GM12878 (cell line): ENCODE measurements around the gene MRPL27. TPM values are rescaled to one million over a fixed set of nuclear protein-coding genes. Genes with fewer than 3 reads are reported as not detected.

Experiments used
- ATAC-seq: fragments of 200-7000 bp; cut with Tn5 transposase; 3 replicates; pipeline ENCODE4 v1.9.1; 2020; ENCODE audit warnings: mild to moderate bottlenecking, moderate library complexity
- BruUV-seq: library from RNA; stranded (reverse); fragments of 400-500 nt; replicated peaks from 2 replicates; lab custom pipeline; 2021; lab: Mats Ljungman, UMichigan
- CTCF ChIA-PET: fragments of 300-600 bp; sonication (Branson Sonifier 250); formaldehyde crosslinking; extraction: SDS; loops from one replicate; lab custom pipeline; 2021; ENCODE audit warnings: inconsistent platforms; lab: Yijun Ruan, JAX
- POLR2A ChIA-PET: fragments of 350-600 bp; formaldehyde crosslinking; extraction: SDS; loops from one replicate; lab custom pipeline; 2021; ENCODE audit warnings: inconsistent platforms; lab: Charles Lee
- RAD21 ChIA-PET: fragments of 300-600 bp; sonication (Branson Sonifier 250); formaldehyde crosslinking; loops from one replicate; lab custom pipeline; 2023; ENCODE audit warnings: antibody characterized with exemption; ENCODE audit not compliant: unreplicated experiment; lab: Charles Lee
- SMC1A ChIA-PET: fragments of 300-600 bp; sonication (Branson Sonifier 250); formaldehyde crosslinking; loops from one replicate; lab custom pipeline; 2023; ENCODE audit not compliant: unreplicated experiment, uncharacterized antibody; lab: Charles Lee
- DNase-seq: peaks from one replicate; pipeline ENCODE4 v3.0.0-alpha.2; 2011; ENCODE audit warnings: low read depth, low spot score
- FAIRE-seq: peaks from 3 replicates; lab custom pipeline; 2011; peaks lifted over from hg19 to GRCh38; lab: Jason Lieb, UNC
- H2AFZ ChIP-seq: 2 replicates; pipeline ENCODE4 v1.6.0; 2011; ENCODE audit warnings: low read depth, low read length, control low read depth; ENCODE audit not compliant: control insufficient read depth
- H3K27ac ChIP-seq: 2 replicates; pipeline ENCODE4 v1.5.1; 2011; ENCODE audit warnings: control low read depth; ENCODE audit not compliant: control insufficient read depth, insufficient read depth
- H3K27me3 ChIP-seq, 2 experiments: replicated peaks in 1 of 2; 2 replicates each; pipeline versions ENCODE4 v1.6.0 to v1.6.1; 2011; ENCODE audit warnings: low read length in 1 of 2; ENCODE audit not compliant: control insufficient read depth in 2 of 2, insufficient read depth in 2 of 2
- H3K36me3 ChIP-seq, 2 experiments: 2 replicates each; pipeline ENCODE4 v1.5.1; 2011; ENCODE audit warnings: low read length in 1 of 2; ENCODE audit not compliant: control insufficient read depth in 2 of 2, insufficient read depth in 2 of 2
- H3K4me1 ChIP-seq: 2 replicates; pipeline ENCODE4 v1.6.1; 2011; ENCODE audit warnings: mild to moderate bottlenecking, low read length, moderate library complexity, mixed read lengths; ENCODE audit not compliant: control insufficient read depth, insufficient read depth
- H3K4me2 ChIP-seq: 2 replicates; pipeline ENCODE4 v1.6.0; 2011; ENCODE audit warnings: control low read depth; ENCODE audit not compliant: control insufficient read depth, insufficient read depth
- H3K4me3 ChIP-seq: fragments of 200-600 bp; sonication (generic); 2 replicates; pipeline ENCODE4 v1.5.1; 2016
- H3K79me2 ChIP-seq: 2 replicates; pipeline ENCODE4 v1.6.0; 2011; ENCODE audit warnings: low read length; ENCODE audit not compliant: control insufficient read depth, insufficient read depth
- H3K9ac ChIP-seq: 2 replicates; pipeline ENCODE4 v1.8.0; 2011; ENCODE audit warnings: low read length, control low read depth, mixed read lengths; ENCODE audit not compliant: control insufficient read depth, insufficient read depth
- H3K9me3 ChIP-seq: replicated peaks from 3 replicates; pipeline ENCODE4 v1.5.1; 2011; ENCODE audit warnings: mild to moderate bottlenecking, low read length; ENCODE audit not compliant: control insufficient read depth, insufficient read depth
- H4K20me1 ChIP-seq: 2 replicates; pipeline ENCODE4 v1.6.0; 2011; ENCODE audit not compliant: control insufficient read depth, insufficient read depth
- CREM ChIP-seq: IDR thresholded peaks from 2 replicates; pipeline ENCODE4 v1.6.1; 2014; ENCODE audit warnings: antibody characterized with exemption, low read depth
- ETV6 ChIP-seq, 2 experiments: fragments of 450-650 bp in 1 of 2; IDR thresholded peaks in 1 of 2; conservative IDR thresholded peaks in 1 of 2; 2 replicates each; pipeline ENCODE4 v1.6.1; 2014; ENCODE audit warnings: antibody characterized with exemption in 1 of 2, borderline replicate concordance in 1 of 2, low read depth in 1 of 2, mild to moderate bottlenecking in 1 of 2, moderate library complexity in 1 of 2
- MAX ChIP-seq: IDR thresholded peaks from 2 replicates; pipeline ENCODE4 v1.6.1; 2012; ENCODE audit warnings: low read depth, low read length, improper control_type of control experiment
- RBBP5 ChIP-seq: fragments of 200-600 bp; sonication (generic); conservative IDR thresholded peaks from 2 replicates; pipeline ENCODE4 v1.6.1; 2016
- WGBS: methylation state at CpG from one replicate; pipeline ENCODE4 v1.1.6; 2016; ENCODE audit warnings: low lambda C conversion rate; ENCODE audit not compliant: insufficient replicate concordance, insufficient coverage; ENCODE audit errors: missing lambda C conversion rate; 5-methylcytosine and 5-hydroxymethylcytosine counted together
- in situ Hi-C: fragments of 300-500 bp; cut with MboI; formaldehyde crosslinking; loops from 9 replicates; pipeline ENCODE4 v1.14.3; 2018; ENCODE audit warnings: mixed read lengths
- intact Hi-C: fragments of 100-400 bp; cut with micrococcal nuclease; formaldehyde crosslinking; loops from one replicate; pipeline ENCODE4 v1.14.2; 2022; ENCODE audit not compliant: unreplicated experiment
- polyA plus RNA-seq, 11 experiments: library from polyadenylated mRNA; depleted of rRNA in 4 of 11; unstranded in 6 of 11; stranded (reverse) in 5 of 11; fragments of >200 nt; fragmentation: Nextera tagmentation in 4 of 11; fragmentation: Illumina TruSeq in 1 of 11; extraction: Ambion mirVana in 4 of 11; extraction: Trizol in 1 of 11; gene quantifications; 1 replicate in 1 of 11; 2 replicates in 10 of 11; pipeline versions ENCODE4 v1.2.1 to v1.2.3, GENCODE V29; 2011 to 2016; ENCODE audit warnings: inconsistent platforms in 2 of 11, missing spikeins in 2 of 11, low read depth in 1 of 11
- total RNA-seq, 4 experiments: library from RNA; depleted of rRNA in 3 of 4; stranded (reverse); fragments of >200 nt in 3 of 4; fragmentation: Illumina TruSeq in 1 of 4; extraction: Trizol in 1 of 4; gene quantifications; 2 replicates each; pipeline versions ENCODE4 v1.2.1 to v1.2.3, GENCODE V29; 2013 to 2021

Gene MRPL27
- total and polyA plus RNA-seq, 10 of the 15 experiments (the other 5 are each of a cell fraction or from before 2014, with no cell fraction given) = 83.0 to 390 (median 131) TPM

GRCh38 chr17:50360486-50361115 is 12.4 kb downstream of the MRPL27 start:
- ChIA-PET RAD21 (interaction anchor here (1.5 to 3.0 kb wide), 4 partner anchors 37 to 119 kb away, joined by 5 to 32 read pairs (median 12); partner anchors contain the start of genes LRRC59 and RSAD1), SMC1A (interaction anchor here (1.8 to 2.9 kb wide), 5 partner anchors 14 to 60 kb away, joined by 5 to 26 read pairs (median 16); partner anchors contain the start of genes LRRC59 and XYLT2), POLR2A (interaction anchor here (1.3 kb wide), 1 partner anchor 8 kb away, joined by 5 read pairs; no protein-coding TSS in a partner anchor), CTCF (interaction anchor here (0.6 to 4.5 kb wide), 17 partner anchors 12 to 403 kb away, joined by 3 to 83 read pairs (median 10); partner anchors contain the start of genes EME1, LRRC59, MRPL27 and RSAD1)
- peaks cover 8 to 26% of the 10 kb centered on the region in 2 experiments; a peak in 3 of 4 replicates for H3K36me3 ChIP-seq
- FAIRE-seq (no peak), ATAC-seq (no peak), DNase-seq (no peak)
- H3K4me2 ChIP-seq = no peak overlapping the region
- BruUV-seq = TSS peak; percentile 64
- H3K9ac ChIP-seq = no peak overlapping the region
- no peak for TF ChIP-seq MAX
- TF ChIP-seq ETV6 (conservative IDR thresholded peaks at IDR 0.05 in 1 of 2, IDR thresholded peaks at IDR 0.05 in 1 of 2; ENCODE audit: borderline replicate concordance in 1 of 2, low read depth in 1 of 2) = no peak
- no peak for TF ChIP-seq CREM
- no peak for TF ChIP-seq RBBP5
- WGBS = 78% methylated on average over 11 of the region's 11 CpGs
- in situ Hi-C loops = loop anchor here (5.0 kb wide), 1 partner anchor 52 kb away; no protein-coding TSS in a partner anchor
- no peaks in the 10 kb centered on the region for H3K79me2 ChIP-seq
- no peaks in the 10 kb centered on the region for H3K4me1 ChIP-seq
- intact Hi-C loops = no loop called here
- no peak overlapping the region for H3K4me3 ChIP-seq
- no peaks in the 10 kb centered on the region for H3K27me3 ChIP-seq
- H2AFZ ChIP-seq = no peak overlapping the region
- H4K20me1 ChIP-seq = no peaks in the 10 kb centered on the region
- H3K9me3 ChIP-seq = no peaks in the 10 kb centered on the region
- no peak overlapping the region for H3K27ac ChIP-seq
